HFF-Myc (cell line): ENCODE results near the gene S100A12.

Experiments used
- DNase-seq: peaks from one replicate; pipeline ENCODE4 v3.0.0-alpha.2; 2011; ENCODE audit warnings: low read depth; ENCODE audit errors: extremely low read depth
- H3K4me3 ChIP-seq: replicated peaks from 2 replicates; pipeline ENCODE4 v1.5.1; 2011; ENCODE audit warnings: low read depth, mild to moderate bottlenecking, control low read depth, low read length
- TF ChIP-seq, protein P1 (sequence below): IDR thresholded peaks from 2 replicates; pipeline ENCODE4 v1.5.1; 2012; ENCODE audit warnings: mild to moderate bottlenecking, low read depth, low read length, control low read depth; ENCODE audit errors: missing control alignments

Gene S100A12

DNA sequence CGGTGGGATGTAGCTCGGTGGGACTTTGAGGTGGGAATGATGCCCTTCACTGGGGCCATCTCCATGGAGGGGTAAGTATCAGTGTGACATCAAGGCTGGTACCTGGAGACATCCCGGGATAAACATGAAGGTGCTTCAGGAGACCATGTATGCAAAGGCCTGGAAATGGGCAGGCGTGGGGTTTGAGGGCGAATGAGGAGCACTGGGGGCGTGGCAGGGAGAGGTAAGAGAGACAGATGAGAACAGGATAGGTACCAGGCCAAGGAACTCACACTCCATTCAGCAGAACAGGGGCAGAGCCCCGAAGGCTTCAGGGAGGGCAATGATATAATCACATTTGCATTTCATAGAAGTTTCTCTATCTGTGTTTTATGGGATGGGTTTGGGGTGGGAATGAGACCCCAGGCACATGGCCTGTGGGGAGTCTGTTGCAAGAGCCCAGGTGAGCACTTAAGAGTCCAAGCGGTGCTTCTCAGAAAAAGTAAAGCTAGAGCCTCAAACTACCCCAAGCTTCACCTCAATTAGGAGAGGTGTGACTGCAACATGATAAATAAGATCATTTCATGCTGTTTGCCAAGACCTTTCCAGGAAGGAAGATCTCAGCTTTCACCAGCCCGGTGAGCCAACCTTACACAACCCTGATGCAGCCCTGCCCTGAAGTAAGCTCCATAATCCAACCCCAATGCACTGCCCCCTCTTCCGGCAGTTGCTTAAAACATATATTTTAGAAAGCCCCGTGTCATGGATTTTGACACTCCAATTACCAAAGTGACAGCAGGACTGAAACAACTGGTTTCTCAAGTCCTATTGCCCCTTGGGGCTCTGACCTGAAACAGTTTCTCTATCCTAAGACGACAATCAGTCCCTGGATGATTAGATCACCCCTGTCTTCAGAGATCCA, 10.4 kb downstream of the S100A12 start:
- TF ChIP-seq, protein P1, sequence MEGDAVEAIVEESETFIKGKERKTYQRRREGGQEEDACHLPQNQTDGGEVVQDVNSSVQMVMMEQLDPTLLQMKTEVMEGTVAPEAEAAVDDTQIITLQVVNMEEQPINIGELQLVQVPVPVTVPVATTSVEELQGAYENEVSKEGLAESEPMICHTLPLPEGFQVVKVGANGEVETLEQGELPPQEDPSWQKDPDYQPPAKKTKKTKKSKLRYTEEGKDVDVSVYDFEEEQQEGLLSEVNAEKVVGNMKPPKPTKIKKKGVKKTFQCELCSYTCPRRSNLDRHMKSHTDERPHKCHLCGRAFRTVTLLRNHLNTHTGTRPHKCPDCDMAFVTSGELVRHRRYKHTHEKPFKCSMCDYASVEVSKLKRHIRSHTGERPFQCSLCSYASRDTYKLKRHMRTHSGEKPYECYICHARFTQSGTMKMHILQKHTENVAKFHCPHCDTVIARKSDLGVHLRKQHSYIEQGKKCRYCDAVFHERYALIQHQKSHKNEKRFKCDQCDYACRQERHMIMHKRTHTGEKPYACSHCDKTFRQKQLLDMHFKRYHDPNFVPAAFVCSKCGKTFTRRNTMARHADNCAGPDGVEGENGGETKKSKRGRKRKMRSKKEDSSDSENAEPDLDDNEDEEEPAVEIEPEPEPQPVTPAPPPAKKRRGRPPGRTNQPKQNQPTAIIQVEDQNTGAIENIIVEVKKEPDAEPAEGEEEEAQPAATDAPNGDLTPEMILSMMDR = no peak
- no peak overlapping the region for H3K4me3 ChIP-seq
- no peak for DNase-seq

DNA sequence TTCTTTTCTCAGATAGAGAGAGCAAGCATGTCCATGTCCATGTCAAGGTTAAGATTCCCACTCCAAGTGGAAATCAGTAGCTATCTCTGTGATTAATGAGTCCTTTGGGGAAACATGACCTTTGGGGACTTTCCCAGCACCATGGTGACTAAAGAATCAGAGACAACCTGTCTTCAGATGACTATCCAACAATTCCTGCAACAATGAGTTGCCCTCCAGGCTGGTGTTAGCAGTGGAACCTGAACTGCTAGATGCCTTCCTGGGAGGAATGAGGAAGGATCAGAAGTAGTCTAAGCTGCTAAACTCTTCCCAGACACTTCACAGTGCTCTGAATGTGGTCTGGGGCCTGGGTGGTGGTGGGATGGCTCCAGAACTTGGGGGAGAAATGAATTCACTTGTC, 11.3 kb downstream of the S100A12 start:
- no peak overlapping the region for H3K4me3 ChIP-seq
- no peak for DNase-seq
- TF ChIP-seq, protein P1 = no peak

DNA sequence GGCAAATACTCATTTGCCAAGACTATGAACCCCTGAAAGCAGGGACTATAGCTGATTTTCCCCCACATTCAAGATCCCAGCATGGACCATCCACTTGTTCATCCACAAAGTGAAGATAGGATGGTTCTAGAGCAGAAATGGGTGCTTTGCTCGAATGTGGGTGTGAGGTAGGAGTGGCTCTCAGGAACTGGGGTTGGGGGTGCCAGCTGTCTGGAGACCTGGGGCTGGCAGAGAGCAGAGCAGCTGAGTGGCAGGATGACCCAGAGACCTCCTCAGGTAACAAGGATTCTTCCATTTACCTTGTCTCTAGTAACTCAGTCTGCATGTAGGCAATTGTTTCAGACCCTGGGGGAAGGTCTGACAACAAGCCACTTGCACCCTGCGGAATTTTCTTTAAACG, 11.8 kb downstream of the S100A12 start:
- TF ChIP-seq, protein P1 = no peak
- H3K4me3 ChIP-seq = no peak overlapping the region
- no peak for DNase-seq

DNA sequence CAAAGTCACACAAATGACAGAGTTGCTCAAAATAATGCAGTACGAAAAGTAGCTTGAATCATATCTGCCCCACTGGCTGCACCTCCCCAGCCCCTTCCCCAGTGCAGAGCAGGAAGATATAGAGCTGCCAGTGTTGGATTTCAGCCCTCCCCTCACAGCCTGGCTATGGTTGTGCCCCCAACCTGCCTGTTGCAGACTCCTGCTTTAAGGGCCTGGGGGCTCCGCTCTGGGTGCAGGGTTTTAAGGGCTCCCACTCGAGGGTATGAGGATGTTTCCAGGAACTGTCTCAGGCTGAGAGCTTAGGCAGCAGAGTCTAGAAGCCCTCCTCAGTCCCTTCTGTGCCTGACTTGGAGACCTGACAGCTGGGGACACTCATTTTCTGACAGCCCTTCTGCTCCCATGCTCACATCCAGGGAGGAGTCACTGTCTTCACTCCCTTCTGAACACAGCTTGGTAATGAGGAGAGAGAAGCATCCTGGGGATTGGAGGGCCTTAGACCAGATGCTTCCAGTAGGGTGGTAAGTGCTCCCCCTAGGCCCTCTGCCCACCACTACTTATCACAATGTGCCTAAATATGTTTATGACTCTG, 13.1 kb downstream of the S100A12 start:
- TF ChIP-seq, protein P1 = no peak
- DNase-seq = no peak
- no peak overlapping the region for H3K4me3 ChIP-seq

DNA sequence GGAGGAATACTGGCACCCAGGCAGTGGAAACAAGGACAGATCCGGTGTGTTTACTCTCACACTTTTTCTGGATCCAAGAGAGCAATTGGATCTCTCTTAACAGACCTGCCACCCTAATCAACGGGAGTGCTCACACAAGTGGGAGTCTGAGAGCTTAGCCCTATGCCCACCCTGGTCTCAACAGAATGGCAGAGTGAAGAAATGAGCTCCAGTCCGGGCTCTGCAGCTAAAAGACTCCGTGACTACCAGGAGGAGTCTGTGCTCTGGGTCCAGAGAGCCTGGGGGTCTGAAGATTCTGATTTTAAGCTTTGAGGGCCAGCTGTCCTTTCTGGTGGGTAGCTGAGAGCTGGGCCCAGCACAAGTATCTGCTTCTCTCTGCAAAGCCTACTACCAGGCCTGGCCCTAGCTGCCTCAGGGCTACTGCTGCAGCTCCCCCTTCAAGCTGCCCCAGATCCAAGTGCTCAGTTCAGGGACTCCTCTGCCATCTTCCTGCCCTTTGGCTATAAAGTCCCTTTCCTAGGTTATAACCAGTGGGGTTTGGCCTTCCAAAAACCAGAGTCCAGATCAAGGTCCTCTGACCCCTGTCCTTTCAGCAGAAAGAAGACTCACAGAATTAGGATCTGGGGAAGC, 13.8 kb downstream of the S100A12 start:
- no peak overlapping the region for H3K4me3 ChIP-seq
- TF ChIP-seq, protein P1 = no peak
- no peak for DNase-seq

DNA sequence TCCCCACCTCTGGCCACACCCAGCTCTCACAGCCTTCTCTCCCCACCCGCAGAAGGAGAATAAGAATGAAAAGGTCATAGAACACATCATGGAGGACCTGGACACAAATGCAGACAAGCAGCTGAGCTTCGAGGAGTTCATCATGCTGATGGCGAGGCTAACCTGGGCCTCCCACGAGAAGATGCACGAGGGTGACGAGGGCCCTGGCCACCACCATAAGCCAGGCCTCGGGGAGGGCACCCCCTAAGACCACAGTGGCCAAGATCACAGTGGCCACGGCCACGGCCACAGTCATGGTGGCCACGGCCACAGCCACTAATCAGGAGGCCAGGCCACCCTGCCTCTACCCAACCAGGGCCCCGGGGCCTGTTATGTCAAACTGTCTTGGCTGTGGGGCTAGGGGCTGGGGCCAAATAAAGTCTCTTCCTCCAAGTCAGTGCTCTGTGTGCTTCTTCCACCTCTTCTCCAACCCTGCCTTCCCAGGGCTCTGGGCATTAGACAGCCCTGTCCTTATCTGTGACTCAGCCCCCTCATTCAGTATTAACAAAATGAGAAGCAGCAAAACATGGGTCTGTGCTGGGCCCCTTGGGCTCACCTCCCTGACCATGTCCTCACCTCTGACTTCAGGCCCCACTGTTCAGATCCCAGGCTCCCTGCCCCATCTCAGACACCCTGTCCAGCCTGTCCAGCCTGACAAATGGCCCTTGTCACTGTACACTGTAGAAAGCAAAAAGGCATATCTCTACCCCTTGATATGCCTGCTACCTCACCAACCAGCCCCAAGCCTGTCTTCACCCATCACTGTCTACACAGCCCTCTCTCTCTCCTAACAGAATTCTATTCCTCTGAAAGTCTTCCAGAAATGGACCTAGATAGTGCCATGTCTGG, 14.6 kb downstream of the S100A12 start:
- TF ChIP-seq, protein P1 = no peak
- DNase-seq = no peak

More for the DNA sequence above, 14.6 kb downstream of the S100A12 start:
- H3K4me3 ChIP-seq = no peak overlapping the region
